H9 (cell line): ENCODE measurements around the gene GNAO1. TPM values are rescaled to one million over a fixed set of nuclear protein-coding genes. Genes with fewer than 3 reads are reported as not detected.
"Not testable (repeated sequence)": the region's sequence is repeated elsewhere in the genome, so short reads cannot be mapped to it uniquely, and the experiment has no call there.

Experiments used
- DNase-seq: peaks from one replicate; pipeline ENCODE4 v3.0.0-alpha.2; 2017
- H2AFZ ChIP-seq: one replicate; pipeline ENCODE4 v1.6.1; 2013; ENCODE audit warnings: mild to moderate bottlenecking, low read length, control low read depth, moderate library complexity
- H2AK5ac ChIP-seq: 2 replicates; pipeline ENCODE4 v1.6.1; 2013; ENCODE audit warnings: low read length, control low read depth, mixed read lengths; ENCODE audit not compliant: insufficient read length
- H2BK120ac ChIP-seq: one replicate; pipeline ENCODE4 v1.6.1; 2013; ENCODE audit warnings: low read depth, mild to moderate bottlenecking, low read length, control low read depth, inconsistent platforms; ENCODE audit not compliant: poor library complexity, severe bottlenecking
- H2BK12ac ChIP-seq: 2 replicates; pipeline ENCODE4 v1.6.1; 2013; ENCODE audit warnings: low read length, control low read depth, mixed read lengths, low read depth; ENCODE audit not compliant: insufficient read length
- H2BK15ac ChIP-seq: 2 replicates; pipeline ENCODE4 v1.6.1; 2013; ENCODE audit warnings: low read depth, low read length, control low read depth
- H2BK20ac ChIP-seq: one replicate; pipeline ENCODE4 v1.6.1; 2013; ENCODE audit warnings: low read depth, mild to moderate bottlenecking, low read length, control low read depth, inconsistent platforms; ENCODE audit not compliant: poor library complexity, severe bottlenecking
- H2BK5ac ChIP-seq: 2 replicates; pipeline ENCODE4 v1.6.1; 2013; ENCODE audit warnings: low read length, control low read depth, mixed read lengths; ENCODE audit not compliant: insufficient read length
- H3K14ac ChIP-seq: 2 replicates; pipeline ENCODE4 v1.6.1; 2013; ENCODE audit warnings: low read length, control low read depth; ENCODE audit not compliant: insufficient read depth
- H3K18ac ChIP-seq: 2 replicates; pipeline ENCODE4 v1.6.1; 2013; ENCODE audit warnings: low read depth, mild to moderate bottlenecking, mixed read lengths, low read length, control low read depth; ENCODE audit not compliant: insufficient read length
- H3K23ac ChIP-seq: 2 replicates; pipeline ENCODE4 v1.6.1; 2013; ENCODE audit warnings: low read length, control low read depth, mixed read lengths, low read depth; ENCODE audit not compliant: insufficient read length
- H3K23me2 ChIP-seq: 2 replicates; pipeline ENCODE4 v1.6.1; 2013; ENCODE audit warnings: low read depth, mild to moderate bottlenecking, mixed read lengths, low read length, control low read depth; ENCODE audit not compliant: insufficient read length, poor library complexity, severe bottlenecking
- H3K27ac ChIP-seq: 2 replicates; pipeline ENCODE4 v1.5.1; 2013; ENCODE audit warnings: low read length, control low read depth, mixed read lengths, low read depth; ENCODE audit not compliant: insufficient read length
- H3K27me3 ChIP-seq: 2 replicates; pipeline ENCODE4 v1.6.1; 2013; ENCODE audit warnings: low read length, control low read depth, inconsistent platforms; ENCODE audit not compliant: insufficient read depth
- H3K4ac ChIP-seq: 2 replicates; pipeline ENCODE4 v1.6.1; 2013; ENCODE audit warnings: low read depth, mild to moderate bottlenecking, control low read depth, inconsistent platforms, low read length, moderate library complexity
- H3K4me1 ChIP-seq: 2 replicates; pipeline ENCODE4 v1.6.1; 2013; ENCODE audit warnings: low read length, control low read depth, inconsistent platforms; ENCODE audit not compliant: insufficient read depth
- H3K4me2 ChIP-seq: 2 replicates; pipeline ENCODE4 v1.6.1; 2013; ENCODE audit warnings: low read length, control low read depth, mixed read lengths; ENCODE audit not compliant: insufficient read length, insufficient read depth
- H3K56ac ChIP-seq: 2 replicates; pipeline ENCODE4 v1.6.1; 2013; ENCODE audit warnings: low read depth, mild to moderate bottlenecking, mixed read lengths, low read length, control low read depth; ENCODE audit not compliant: insufficient read length
- H3K79me1 ChIP-seq: 2 replicates; pipeline ENCODE4 v1.6.1; 2013; ENCODE audit warnings: low read depth, mild to moderate bottlenecking, moderate library complexity, low read length, control low read depth, inconsistent platforms; ENCODE audit not compliant: insufficient read depth, poor library complexity, severe bottlenecking
- H3K79me2 ChIP-seq: 2 replicates; pipeline ENCODE4 v1.6.1; 2013; ENCODE audit warnings: low read length, control low read depth, inconsistent platforms; ENCODE audit not compliant: insufficient read depth
- H3K9ac ChIP-seq: 2 replicates; pipeline ENCODE4 v1.6.1; 2013; ENCODE audit warnings: low read length, control low read depth, mixed read lengths; ENCODE audit not compliant: insufficient read length; ENCODE audit errors: extremely low read depth
- H3K9me3 ChIP-seq: one replicate; pipeline ENCODE4 v1.6.1; 2013; ENCODE audit warnings: low read depth, low read length, inconsistent platforms; ENCODE audit not compliant: control insufficient read depth
- H3T11ph ChIP-seq: one replicate; pipeline ENCODE4 v1.6.1; 2013; ENCODE audit warnings: mild to moderate bottlenecking, low read length, control low read depth, inconsistent platforms
- H4K20me1 ChIP-seq: one replicate; pipeline ENCODE4 v1.6.1; 2013; ENCODE audit not compliant: control insufficient read depth, insufficient read length, insufficient read depth
- H4K5ac ChIP-seq: 2 replicates; pipeline ENCODE4 v1.6.1; 2013; ENCODE audit warnings: low read depth, mild to moderate bottlenecking, mixed read lengths, low read length, control low read depth; ENCODE audit not compliant: insufficient read length
- H4K8ac ChIP-seq: replicated peaks from 2 replicates; pipeline ENCODE4 v1.6.1; 2013; ENCODE audit warnings: low read length, control low read depth, mixed read lengths, low read depth; ENCODE audit not compliant: insufficient read length
- H4K91ac ChIP-seq: 2 replicates; pipeline ENCODE4 v1.6.1; 2013; ENCODE audit warnings: low read depth, mild to moderate bottlenecking, moderate library complexity, mixed read lengths, low read length, control low read depth; ENCODE audit not compliant: insufficient read length
- H3K27ac Mint-ChIP-seq, 3 experiments: 2 replicates in 2 of 3; 3 replicates in 1 of 3; pipeline ENCODE4 v1.8.0; 2020 to 2021; ENCODE audit warnings: mixed read lengths in 3 of 3, mild to moderate bottlenecking in 1 of 3, moderate library complexity in 1 of 3
- H3K27me3 Mint-ChIP-seq: 2 replicates; pipeline ENCODE4 v1.8.0; 2021; ENCODE audit warnings: low read depth, mild to moderate bottlenecking, moderate library complexity, mixed read lengths
- H3K36me3 Mint-ChIP-seq, 3 experiments: 2 replicates in 2 of 3; 3 replicates in 1 of 3; pipeline ENCODE4 v1.8.0; 2020 to 2021; ENCODE audit warnings: low read depth in 3 of 3, mixed read lengths in 3 of 3; ENCODE audit not compliant: insufficient read depth in 1 of 3
- H3K4me1 Mint-ChIP-seq, 2 experiments: 2 replicates each; pipeline ENCODE4 v1.8.0; 2020; ENCODE audit warnings: mixed read lengths in 2 of 2
- H3K4me3 Mint-ChIP-seq, 2 experiments: 2 replicates in 1 of 2; 3 replicates in 1 of 2; pipeline ENCODE4 v1.8.0; 2020 to 2021; ENCODE audit warnings: mild to moderate bottlenecking in 2 of 2, mixed read lengths in 2 of 2, moderate library complexity in 1 of 2
- H3K9me3 Mint-ChIP-seq, 2 experiments: 2 replicates in 1 of 2; 3 replicates in 1 of 2; pipeline ENCODE4 v1.8.0; 2020; ENCODE audit warnings: mild to moderate bottlenecking in 2 of 2, mixed read lengths in 2 of 2, moderate library complexity in 1 of 2
- CTCF ChIP-seq: fragments of 200-600 bp; sonication (generic); conservative IDR thresholded peaks from 3 replicates; pipeline ENCODE4 v1.8.0; 2021; ENCODE audit warnings: antibody characterized with exemption, mild to moderate bottlenecking
- WGBS: extraction: QIAGEN DNeasy Blood & Tissue Kit; methylation state at CpG from one replicate; pipeline ENCODE4 v1.1.7; 2013; ENCODE audit warnings: missing lambda C conversion rate, low lambda C conversion rate, mixed read lengths; ENCODE audit not compliant: insufficient read length; ENCODE audit errors: extremely low coverage; 5-methylcytosine and 5-hydroxymethylcytosine counted together
- total RNA-seq: library from RNA; stranded (reverse); gene quantifications from 2 replicates; pipeline ENCODE4 v1.2.1, GENCODE V29; 2021

GNAO1 gene
- total RNA-seq, 1 experiment from 2014 or later, result 16.9 TPM

GRCh38 chr16:56373003-56373402 is 181.7 kb downstream of the GNAO1 start:
- Histone ChIP-seq H4K8ac (no peak overlapping the region), H3K18ac (no peak overlapping the region), H4K5ac (no peak overlapping the region), H3K23me2 (no peaks in the 10 kb centered on the region), H3K4ac (no peak overlapping the region), H2BK12ac (no peak overlapping the region), H2BK120ac (no peak overlapping the region), H3K9me3 (no peaks in the 10 kb centered on the region), H2BK20ac (no peak overlapping the region), H3T11ph (no peak overlapping the region), H3K56ac (no peak overlapping the region), H3K79me2 (no peaks in the 10 kb centered on the region), H3K27ac (no peak overlapping the region), H2BK5ac (no peak overlapping the region), H3K9ac (no peak overlapping the region), H3K14ac (peak overlapping the region; percentile 8; the same call in 1 of the 2 replicates), H4K91ac (no peak overlapping the region), H2AK5ac (no peak overlapping the region), H3K4me2 (no peak overlapping the region), H2AFZ (no peak overlapping the region), H3K79me1 (no peaks in the 10 kb centered on the region), H3K4me1 (no peaks in the 10 kb centered on the region), H3K23ac (no peak overlapping the region), H2BK15ac (no peak overlapping the region), H3K27me3 (no peaks in the 10 kb centered on the region), H4K20me1 (no peaks in the 10 kb centered on the region)
- H3K4me1 Mint-ChIP-seq, result peaks cover 3 to 7% of the 10 kb centered on the region in 2 experiments
- DNase-seq, result no peak
- TF ChIP-seq CTCF, result no peak
- WGBS, result no CpG with 5 or more reads among the region's 4 CpGs
- 0 out of 7 replicates have a peak overlapping the region, but pooled peaks of 1 of the 3 experiments have one; percentile 0 for H3K27ac Mint-ChIP-seq
- no peaks in the 10 kb centered on the region for H3K27me3 Mint-ChIP-seq
- H3K9me3 Mint-ChIP-seq, result peaks cover 0 to 1% of the 10 kb centered on the region in 2 experiments; a peak in 1 of 5 replicates
- H3K36me3 Mint-ChIP-seq, result peaks cover under 1 to 13% (median 12%) of the 10 kb centered on the region in 3 experiments; a peak in 4 of 7 replicates
- no peak overlapping the region for H3K4me3 Mint-ChIP-seq

GRCh38 chr16:56375792-56376191 is 184.5 kb downstream of the GNAO1 start:
- H3K27ac Mint-ChIP-seq, H3K4me1 ChIP-seq: not testable (repeated sequence)

More at GRCh38 chr16:56375792-56376191, 184.5 kb downstream of the GNAO1 start:
- not testable (repeated sequence) for H3K9me3 ChIP-seq, H3K56ac ChIP-seq, H3K27me3 Mint-ChIP-seq, H3K23me2 ChIP-seq, H3T11ph ChIP-seq, H4K91ac ChIP-seq, H2BK15ac ChIP-seq, H3K4me2 ChIP-seq, H2BK120ac ChIP-seq, H2AFZ ChIP-seq, H3K79me2 ChIP-seq, H3K23ac ChIP-seq, DNase-seq, H3K27me3 ChIP-seq, H2BK20ac ChIP-seq, H4K20me1 ChIP-seq, H4K8ac ChIP-seq, H3K18ac ChIP-seq, H3K79me1 ChIP-seq, H3K9ac ChIP-seq, H3K14ac ChIP-seq, H4K5ac ChIP-seq, H3K4me1 Mint-ChIP-seq, H2BK5ac ChIP-seq, H3K4me3 Mint-ChIP-seq, H2BK12ac ChIP-seq, H2AK5ac ChIP-seq, H3K27ac ChIP-seq, H3K4ac ChIP-seq
- WGBS, result no CpG with 5 or more reads among the region's 6 CpGs
- peaks cover 28 to 35% (median 29%) of the 10 kb centered on the region in 3 experiments for H3K36me3 Mint-ChIP-seq
- peaks cover 21 to 24% of the 10 kb centered on the region in 2 experiments for H3K9me3 Mint-ChIP-seq
